Memory B cell (primary cell): ENCODE results near the gene ZNF20.
A peak's percentile ranks its signal among the peaks of the same experiment; 100 is the strongest.

Experiments
- ATAC-seq: fragments of 150-1000 bp; cut with Tn5 transposase; 2 replicates; pipeline ENCODE4 v1.10.0; 2021; ENCODE audit warnings: low read depth, mild to moderate bottlenecking, moderate library complexity
- DNase-seq, 2 donors: peaks; one replicate each; pipeline ENCODE4 v3.0.0; 2022; ENCODE audit warnings: low spot score in 2 of 2
- H3K27ac Mint-ChIP-seq: one replicate; pipeline ENCODE4 v1.8.0; 2022; ENCODE audit warnings: mild to moderate bottlenecking, moderate library complexity, mixed read lengths
- H3K27me3 Mint-ChIP-seq: one replicate; pipeline ENCODE4 v1.8.0; 2022; ENCODE audit warnings: mixed read lengths
- H3K36me3 Mint-ChIP-seq: one replicate; pipeline ENCODE4 v1.8.0; 2022; ENCODE audit warnings: mild to moderate bottlenecking, mixed read lengths
- H3K4me1 Mint-ChIP-seq: one replicate; pipeline ENCODE4 v1.8.0; 2022; ENCODE audit warnings: mixed read lengths
- H3K4me3 Mint-ChIP-seq: one replicate; pipeline ENCODE4 v1.8.0; 2022; ENCODE audit warnings: mild to moderate bottlenecking, moderate library complexity, mixed read lengths
- H3K9me3 Mint-ChIP-seq: one replicate; pipeline ENCODE4 v1.8.0; 2022; ENCODE audit warnings: mixed read lengths

The ZNF20 gene

GRCh38 chr19:12139885-12140544, at the start of gene ZNF20:
ZNF20 (minus strand) TSS chr19:12140350; CDS start chr19:12140182, 168 bp downstream.
- DNase-seq (peak; percentile 82 to 85), ATAC-seq (peak; percentile 89)
- H3K4me3 Mint-ChIP-seq, result peak within 1 kb of the TSS; percentile 79
- H3K27ac Mint-ChIP-seq, result peak within 1 kb of the TSS; percentile 62
- peaks cover 23% of the 10 kb centered on the region for H3K4me1 Mint-ChIP-seq
- H3K27me3 Mint-ChIP-seq, result no peaks in the 10 kb centered on the region
- H3K36me3 Mint-ChIP-seq, result peaks cover 7% of the 10 kb centered on the region
- H3K9me3 Mint-ChIP-seq, result no peaks in the 10 kb centered on the region

GRCh38 chr19:12187625-12188024, 47.5 kb upstream of the ZNF20 start:
- Mint-ChIP-seq H3K36me3 (peaks cover 66% of the 10 kb centered on the region), H3K27me3 (no peaks in the 10 kb centered on the region), H3K4me3 (no peak overlapping the region), H3K27ac (no peak overlapping the region), H3K4me1 (no peaks in the 10 kb centered on the region), H3K9me3 (peaks cover 11% of the 10 kb centered on the region)
- no peak for ATAC-seq
- DNase-seq, result no peak

- Mint-ChIP-seq H3K27me3 (no peaks in the 10 kb centered on the region), H3K4me3 (no peak overlapping the region), H3K36me3 (peaks cover 52% of the 10 kb centered on the region), H3K9me3 (peaks cover 4% of the 10 kb centered on the region), H3K27ac (no peak overlapping the region), H3K4me1 (peaks cover 14% of the 10 kb centered on the region)
- no peak for ATAC-seq
- no peak for DNase-seq
Observed at GRCh38 chr19:12180377-12180776, 40.2 kb upstream of the ZNF20 start.

- Mint-ChIP-seq H3K27ac (no peak overlapping the region), H3K27me3 (no peaks in the 10 kb centered on the region), H3K36me3 (peaks cover 19% of the 10 kb centered on the region), H3K4me1 (peaks cover 26% of the 10 kb centered on the region), H3K4me3 (no peak overlapping the region), H3K9me3 (no peaks in the 10 kb centered on the region)
- ATAC-seq, result no peak
- no peak for DNase-seq
Observed at GRCh38 chr19:12166626-12167025, 26.5 kb upstream of the ZNF20 start.

GRCh38 chr19:12163826-12164225, 23.7 kb upstream of the ZNF20 start:
- peaks cover 10% of the 10 kb centered on the region for H3K36me3 Mint-ChIP-seq
- H3K27ac Mint-ChIP-seq, result peak overlapping the region; percentile 98
- peak overlapping the region; percentile 94 for H3K4me3 Mint-ChIP-seq
- DNase-seq (no peak), ATAC-seq (no peak)
- no peaks in the 10 kb centered on the region for H3K27me3 Mint-ChIP-seq
- peaks cover 24% of the 10 kb centered on the region for H3K4me1 Mint-ChIP-seq
- no peaks in the 10 kb centered on the region for H3K9me3 Mint-ChIP-seq

- H3K27me3 Mint-ChIP-seq, result no peaks in the 10 kb centered on the region
- peak; percentile 97 for ATAC-seq
Observed at GRCh38 chr19:12162882-12163806, 23.0 kb upstream of the ZNF20 start, which contains the start of gene ZNF136. ZNF136 (plus strand) TSS chr19:12163096; CDS start chr19:12163204, 108 bp downstream.

GRCh38 chr19:12162513-12162881, 22.3 kb upstream of the ZNF20 start:
- Mint-ChIP-seq H3K4me3 (peak overlapping the region; percentile 94), H3K27me3 (no peaks in the 10 kb centered on the region), H3K9me3 (no peaks in the 10 kb centered on the region), H3K36me3 (peaks cover 9% of the 10 kb centered on the region), H3K27ac (peak overlapping the region; percentile 98), H3K4me1 (peaks cover 24% of the 10 kb centered on the region)
- DNase-seq (no peak), ATAC-seq (peak; percentile 3)

More at GRCh38 chr19:12162882-12163806, 23.0 kb upstream of the ZNF20 start, which contains the start of gene ZNF136:
- H3K36me3 Mint-ChIP-seq, result peaks cover 9% of the 10 kb centered on the region
- peak within 1 kb of the TSS; percentile 98 for H3K27ac Mint-ChIP-seq
- peak within 1 kb of the TSS; percentile 94 for H3K4me3 Mint-ChIP-seq
- peak; percentile 83 to 90 for DNase-seq
- H3K4me1 Mint-ChIP-seq, result peaks cover 24% of the 10 kb centered on the region
- no peaks in the 10 kb centered on the region for H3K9me3 Mint-ChIP-seq

GRCh38 chr19:12159773-12160414, 19.7 kb upstream of the ZNF20 start:
- H3K4me1 Mint-ChIP-seq, result peaks cover 19% of the 10 kb centered on the region
- no peak for DNase-seq
- H3K36me3 Mint-ChIP-seq, result peaks cover under 1% of the 10 kb centered on the region
- ATAC-seq, result no peak
- no peak overlapping the region for H3K4me3 Mint-ChIP-seq
- no peaks in the 10 kb centered on the region for H3K27me3 Mint-ChIP-seq
- no peak overlapping the region for H3K27ac Mint-ChIP-seq
- H3K9me3 Mint-ChIP-seq, result no peaks in the 10 kb centered on the region

GRCh38 chr19:12156223-12157058, 16.3 kb upstream of the ZNF20 start, which contains the start of gene ZNF625:
ZNF625 (minus strand) TSS chr19:12156734; CDS start chr19:12156558, 176 bp downstream.
- Mint-ChIP-seq H3K27ac (peak within 1 kb of the TSS; percentile 92), H3K4me1 (peaks cover 4% of the 10 kb centered on the region), H3K27me3 (no peaks in the 10 kb centered on the region), H3K9me3 (no peaks in the 10 kb centered on the region), H3K36me3 (peaks cover 4% of the 10 kb centered on the region), H3K4me3 (peak within 1 kb of the TSS; percentile 93)
- ATAC-seq (peak; percentile 86), DNase-seq (peak in 1 of 2 donors; percentile 39)

- ATAC-seq (no peak), DNase-seq (no peak)
- Mint-ChIP-seq H3K4me1 (peaks cover 7% of the 10 kb centered on the region), H3K9me3 (no peaks in the 10 kb centered on the region), H3K4me3 (peak overlapping the region; percentile 93), H3K27me3 (no peaks in the 10 kb centered on the region), H3K27ac (no peak overlapping the region), H3K36me3 (peaks cover 5% of the 10 kb centered on the region)
Observed at GRCh38 chr19:12155324-12155860, 15.2 kb upstream of the ZNF20 start.

- H3K27me3 Mint-ChIP-seq, result no peaks in the 10 kb centered on the region
- H3K4me1 Mint-ChIP-seq, result peaks cover 10% of the 10 kb centered on the region
- H3K9me3 Mint-ChIP-seq, result peaks cover 10% of the 10 kb centered on the region
- no peak overlapping the region for H3K27ac Mint-ChIP-seq
- ATAC-seq (no peak), DNase-seq (no peak)
- H3K36me3 Mint-ChIP-seq, result peaks cover 31% of the 10 kb centered on the region
- no peak overlapping the region for H3K4me3 Mint-ChIP-seq
Observed at GRCh38 chr19:12145348-12145747, 5.2 kb upstream of the ZNF20 start.

GRCh38 chr19:12141405-12141736, 1.2 kb upstream of the ZNF20 start:
- Mint-ChIP-seq H3K27ac (no peak overlapping the region), H3K4me3 (peak overlapping the region; percentile 79), H3K36me3 (peaks cover 15% of the 10 kb centered on the region)

More at GRCh38 chr19:12141405-12141736, 1.2 kb upstream of the ZNF20 start:
- ATAC-seq, result no peak
- Mint-ChIP-seq H3K4me1 (peaks cover 23% of the 10 kb centered on the region), H3K9me3 (peaks cover 8% of the 10 kb centered on the region), H3K27me3 (no peaks in the 10 kb centered on the region)
- no peak for DNase-seq
